ENCODE measurements around the gene PEA15.

Gene PEA15

GRCh38 chr1:160209321-160210046, 4.3 kb downstream of the PEA15 start:
- no peak for DNase-seq

DNA sequence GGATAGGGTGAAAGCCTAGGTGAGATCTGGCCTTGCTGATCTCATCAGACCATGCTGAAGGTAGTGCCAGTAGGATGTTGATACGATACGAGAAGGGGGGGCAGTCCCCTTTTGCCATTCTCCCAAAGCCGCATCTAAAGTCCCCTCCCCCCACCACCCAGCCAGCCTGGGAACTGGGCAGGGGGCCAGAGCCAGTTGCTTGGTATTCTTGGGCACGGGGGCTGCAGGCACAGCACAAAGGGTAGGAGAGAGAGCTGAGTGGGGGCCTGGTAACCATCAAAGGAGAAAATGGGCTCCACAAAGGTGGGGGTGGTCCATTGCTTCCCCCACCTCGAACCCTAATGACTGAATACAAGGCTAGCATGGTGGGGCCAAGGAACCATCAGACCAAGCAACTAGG, 5.4 kb downstream of the PEA15 start:
- DNase-seq = no peak

GRCh38 chr1:160211046-160211790, 6.0 kb downstream of the PEA15 start:
- no peak for DNase-seq

- no peak for DNase-seq
These were observed 9.4 kb downstream of the PEA15 start for GRCh38 chr1:160214481-160215140.

GRCh38 chr1:160216301-160216700, 11.1 kb downstream of the PEA15 start:
- no peak for DNase-seq

DNA sequence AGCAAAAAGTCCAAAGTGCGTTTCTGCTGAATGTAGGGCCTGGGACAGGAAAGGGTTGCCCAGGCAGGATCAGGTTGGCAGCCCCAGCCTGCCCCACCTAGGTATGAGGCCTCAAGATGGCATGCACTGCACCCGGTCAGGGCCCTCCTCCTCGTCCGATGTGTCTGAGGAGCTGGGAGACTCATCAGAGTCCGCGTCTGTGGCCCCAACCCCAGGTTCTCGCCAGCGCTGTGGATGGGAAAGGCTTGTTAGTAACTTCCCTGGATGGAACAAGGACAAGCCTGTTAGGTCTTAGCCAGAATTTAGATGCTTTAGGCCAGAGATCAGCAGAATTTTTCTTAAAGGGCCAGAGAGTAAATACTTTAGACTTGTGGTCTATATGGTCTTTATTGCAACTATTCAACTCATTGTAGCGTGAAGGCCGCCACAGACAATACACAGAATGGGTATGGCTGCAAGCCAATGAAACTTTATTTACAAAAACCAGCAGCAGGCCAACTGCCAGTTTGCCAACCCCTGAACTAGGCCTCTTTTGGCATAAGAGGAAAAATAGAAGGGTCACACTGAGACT, 12.4 kb downstream of the PEA15 start:
- DNase-seq = no peak

DNA sequence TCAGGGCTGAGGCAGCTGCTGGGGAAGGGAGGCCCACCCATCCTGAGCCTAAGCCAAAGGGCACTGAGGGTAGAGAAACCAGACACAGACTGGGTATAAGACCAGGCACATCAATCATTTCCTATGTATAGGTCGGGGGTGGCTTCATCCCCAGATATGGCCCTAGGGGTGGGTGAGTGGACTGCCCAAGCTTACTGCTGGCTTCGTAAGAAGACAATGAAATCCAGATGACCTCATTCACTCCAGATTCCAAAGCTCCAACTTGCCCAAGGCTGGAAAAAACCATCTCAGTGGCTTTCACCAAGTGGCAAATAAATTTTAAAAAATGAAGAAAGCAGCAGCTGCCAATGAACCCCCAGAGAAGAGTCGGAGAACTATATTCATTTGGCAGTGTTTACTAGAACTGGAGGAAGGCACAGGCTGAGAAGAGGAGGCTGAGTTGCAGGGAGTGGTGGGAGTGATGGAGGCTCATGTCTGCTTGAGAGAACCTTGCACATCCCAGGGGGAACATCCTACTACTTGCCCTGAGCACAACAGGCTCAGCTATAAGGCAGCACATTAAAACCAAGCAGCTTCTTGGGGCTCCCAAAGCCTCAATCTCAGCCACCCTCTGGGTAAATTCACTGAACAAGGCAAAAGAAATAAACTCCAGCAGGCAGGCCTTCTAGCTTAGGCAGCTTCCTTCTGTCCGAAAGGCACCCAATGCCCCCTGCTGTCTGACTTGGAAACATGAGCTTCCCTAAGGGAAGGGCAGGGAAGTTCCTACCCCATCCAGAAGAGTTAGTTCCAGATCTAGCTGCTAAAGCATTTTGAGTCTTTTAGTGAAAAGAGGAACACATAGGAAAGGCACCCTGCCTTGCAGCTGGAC, 14.1 kb downstream of the PEA15 start:
- no peak for DNase-seq

GRCh38 chr1:160220301-160220700, 15.1 kb downstream of the PEA15 start:
- no peak for DNase-seq

- no peak for DNase-seq
These were observed 15.9 kb downstream of the PEA15 start for GRCh38 chr1:160221089-160221488.

DNA sequence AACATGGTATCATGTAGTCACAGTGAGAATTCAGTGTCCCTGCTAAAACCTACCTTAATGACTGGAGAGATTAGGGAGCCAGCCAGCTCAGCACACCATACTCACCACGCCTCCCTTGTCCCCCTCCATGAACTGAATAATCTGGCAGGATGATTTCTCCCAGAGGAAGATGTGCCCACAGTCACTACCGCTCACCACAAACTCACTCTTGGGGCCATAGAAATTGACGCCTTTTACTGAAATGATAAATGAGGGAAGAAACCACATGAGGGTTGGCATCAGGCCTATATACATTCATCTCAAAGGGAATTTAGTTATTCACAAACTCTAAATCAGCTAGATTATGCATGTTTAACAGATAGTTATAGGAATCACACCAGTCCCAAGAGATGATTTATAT, 17.4 kb downstream of the PEA15 start:
- no peak for DNase-seq

DNA sequence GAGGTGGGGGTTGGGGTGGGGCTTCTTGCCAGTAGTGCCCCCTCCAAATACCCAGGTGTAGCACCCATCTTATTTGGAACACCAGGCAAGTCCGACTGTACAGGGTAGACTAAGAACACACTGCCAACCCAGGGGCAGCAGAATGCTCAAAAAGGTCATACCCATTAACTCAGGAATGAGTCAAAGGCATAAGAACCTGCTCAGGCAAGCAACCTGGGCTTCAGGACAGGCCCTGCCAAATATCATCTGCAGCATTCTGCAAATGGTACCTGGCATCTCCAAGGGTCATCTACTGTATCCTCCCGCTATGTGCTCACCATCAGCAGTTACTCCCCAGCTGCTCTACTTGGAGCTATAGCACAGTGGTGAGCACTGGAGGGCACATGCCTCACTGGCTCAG, 19.4 kb downstream of the PEA15 start:
- DNase-seq = no peak

DNA sequence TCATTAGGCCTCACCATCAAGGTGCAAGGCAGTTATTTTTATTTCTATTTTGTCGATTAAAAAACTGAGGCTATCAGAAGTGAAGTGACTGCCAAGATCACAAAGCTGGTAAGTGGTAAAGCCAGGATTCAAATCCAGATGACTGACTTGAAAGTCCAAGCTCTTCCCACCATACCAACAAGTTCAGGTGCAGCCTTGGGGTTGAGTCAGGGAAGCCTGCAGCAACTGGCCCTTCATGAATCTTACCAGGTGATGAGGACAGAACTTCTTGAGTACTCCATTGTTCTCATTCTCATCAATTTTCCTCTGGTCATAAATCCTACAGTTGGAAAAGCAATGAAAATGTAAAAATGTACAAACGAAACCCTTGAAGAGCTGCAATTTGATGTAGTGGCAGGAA, 20.2 kb downstream of the PEA15 start:
- DNase-seq = no peak

GRCh38 chr1:160226623-160227022, 21.4 kb downstream of the PEA15 start:
- no peak for DNase-seq

DNA sequence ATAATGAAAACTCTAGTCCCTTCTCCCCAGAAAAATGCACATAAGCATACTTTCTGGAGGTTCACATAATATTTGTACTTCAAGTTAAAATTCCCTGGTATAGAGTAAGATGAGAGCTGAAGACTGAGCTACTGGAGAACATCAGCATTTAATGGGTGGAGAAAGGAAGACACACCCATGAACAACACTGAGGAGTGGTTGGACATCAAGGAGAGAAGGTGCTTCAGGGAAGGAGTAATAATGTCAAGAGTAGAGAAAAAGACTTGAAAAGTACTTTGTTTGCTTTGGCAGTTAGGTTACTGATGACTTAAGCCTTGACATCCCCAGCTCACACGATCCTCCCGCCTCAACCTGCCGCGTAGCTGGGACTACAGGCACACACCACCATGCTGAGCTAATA, 21.9 kb downstream of the PEA15 start:
- DNase-seq = no peak

- no peak for DNase-seq
These were observed 22.4 kb downstream of the PEA15 start for GRCh38 chr1:160227561-160227960.

DNA sequence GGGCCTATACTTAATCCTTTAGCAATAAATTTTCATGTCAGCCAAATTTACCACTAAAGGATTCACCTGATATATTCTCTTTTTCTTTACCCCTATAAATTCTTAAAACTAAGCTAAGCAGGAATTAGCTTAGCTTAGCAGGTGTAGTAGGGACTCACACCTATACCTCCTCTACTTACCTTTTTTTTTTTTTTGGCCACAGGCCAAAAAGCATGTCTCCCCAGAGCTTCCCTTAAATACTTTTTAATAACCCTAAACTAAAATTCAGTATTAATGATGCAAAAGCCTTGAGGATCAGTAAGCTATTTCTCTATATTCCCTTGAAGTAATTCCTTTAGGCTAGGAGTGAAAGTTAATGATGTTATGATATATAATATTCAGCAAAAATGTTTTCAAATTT, 23.2 kb downstream of the PEA15 start:
- DNase-seq = no peak

DNA sequence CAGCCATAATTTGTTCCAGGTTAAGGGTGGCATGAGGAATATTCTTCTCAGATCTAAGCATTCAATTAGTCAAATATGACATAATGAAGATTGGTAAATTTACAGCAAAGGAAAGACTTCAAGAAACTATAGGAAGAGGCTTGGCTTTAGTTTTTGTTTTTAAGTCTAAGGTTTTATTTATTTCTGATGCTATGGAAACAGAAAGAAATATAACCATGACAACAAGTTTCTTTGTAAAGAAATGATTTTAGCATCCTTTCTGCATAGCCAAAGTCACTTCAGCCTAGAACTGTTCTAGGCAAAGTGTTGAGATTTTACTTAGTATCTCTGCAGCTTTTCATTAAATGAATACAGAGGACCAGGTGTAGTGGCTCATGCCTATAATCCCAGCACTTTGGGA, 27.7 kb downstream of the PEA15 start:
- no peak for DNase-seq

GRCh38 chr1:160236806-160237205, 31.6 kb downstream of the PEA15 start:
- no peak for DNase-seq

- no peak for DNase-seq
These were observed 32.4 kb downstream of the PEA15 start for GRCh38 chr1:160237558-160237957.

DNA sequence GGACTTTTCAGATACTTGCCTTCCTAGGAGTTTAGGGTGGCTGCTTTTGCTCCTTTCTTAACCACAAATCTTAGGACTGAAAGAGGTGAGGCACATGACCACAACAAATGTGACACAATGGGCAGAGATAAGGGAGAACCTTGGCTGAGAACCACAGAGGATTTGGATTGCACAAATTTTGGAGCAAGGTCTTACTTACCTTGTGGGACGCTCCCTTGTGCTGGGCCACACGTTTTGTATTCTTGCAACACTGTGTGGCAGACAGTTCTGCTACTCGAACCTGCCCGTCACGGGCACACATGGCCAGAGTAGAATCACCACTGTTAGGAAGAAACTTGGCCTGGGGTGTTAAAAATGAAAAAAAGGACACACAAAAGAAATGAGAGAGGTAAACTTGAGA, 33.2 kb downstream of the PEA15 start:
- DNase-seq = no peak

- DNase-seq = no peak
These were observed 34.6 kb downstream of the PEA15 start for GRCh38 chr1:160239582-160240299.

DNA sequence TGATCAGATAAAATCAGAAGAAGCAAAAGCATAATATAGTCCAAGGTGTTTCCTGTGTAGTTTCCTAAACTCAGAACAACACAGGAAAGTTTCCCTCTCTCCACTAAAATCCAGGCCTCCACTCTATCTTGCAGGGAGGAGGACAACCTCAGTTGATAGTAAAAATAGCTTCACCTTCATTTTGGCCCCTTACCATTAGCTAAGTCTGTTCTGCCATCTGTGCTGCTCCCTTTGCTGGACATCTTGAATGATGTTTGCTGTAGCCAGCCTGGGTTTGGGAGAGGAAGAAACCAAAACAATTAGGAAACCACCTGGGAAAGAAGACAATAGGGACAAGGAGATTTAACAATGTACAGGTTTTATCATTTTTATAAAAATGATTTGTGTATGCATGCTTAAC, 38.6 kb downstream of the PEA15 start:
- DNase-seq = no peak
